SK-N-DZ (cell line): ENCODE measurements around the gene HARBI1.

ENCODE experiments used
- DNase-seq: peaks from one replicate; pipeline ENCODE4 v3.0.0-alpha.2; 2015; ENCODE audit warnings: low spot score

HARBI1 gene

DNA sequence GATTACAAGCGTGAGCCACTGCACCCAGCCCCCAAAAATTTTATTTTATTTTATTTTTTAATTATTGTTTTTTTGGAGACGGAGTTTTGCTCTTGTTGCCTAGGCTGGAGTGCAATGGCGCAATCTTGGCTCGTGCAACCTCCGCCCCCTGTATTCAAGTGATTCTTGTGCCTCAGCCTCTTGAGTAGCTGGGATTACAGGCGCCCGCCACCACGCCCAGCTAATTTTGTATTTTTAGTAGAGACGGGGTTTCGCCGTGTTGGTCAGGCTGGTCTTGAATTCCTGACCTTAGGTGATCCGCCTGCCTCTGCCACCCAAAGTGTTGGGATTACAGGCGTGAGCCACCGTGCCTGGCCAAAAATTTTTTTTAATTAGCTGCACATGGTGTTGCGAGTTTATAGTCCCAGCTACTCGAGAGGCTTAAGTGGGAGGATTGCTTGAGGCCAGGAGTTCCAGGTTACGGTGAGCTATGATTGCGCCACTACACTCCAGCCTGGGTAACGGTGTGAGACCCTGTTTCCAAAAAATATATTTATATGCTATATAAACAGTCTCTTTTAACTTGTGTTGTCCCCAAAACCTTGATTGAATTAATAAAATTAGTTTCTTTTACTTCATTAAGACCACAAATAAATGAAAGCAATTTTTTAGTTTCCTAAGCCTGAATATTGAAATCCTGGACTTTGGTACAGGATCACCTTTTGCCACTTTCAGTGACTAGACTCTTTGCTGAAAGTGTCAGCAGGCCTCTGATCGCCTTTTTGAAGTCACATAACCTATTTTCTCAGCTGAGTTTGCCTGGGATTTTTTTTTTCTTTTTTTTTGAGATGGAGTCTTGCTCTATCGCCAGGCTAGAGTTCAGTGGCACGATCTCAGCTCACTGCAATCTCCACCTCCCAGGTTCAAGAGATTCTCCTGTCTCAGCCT, 16.5 kb upstream of the HARBI1 start:
- DNase-seq = no peak

DNA sequence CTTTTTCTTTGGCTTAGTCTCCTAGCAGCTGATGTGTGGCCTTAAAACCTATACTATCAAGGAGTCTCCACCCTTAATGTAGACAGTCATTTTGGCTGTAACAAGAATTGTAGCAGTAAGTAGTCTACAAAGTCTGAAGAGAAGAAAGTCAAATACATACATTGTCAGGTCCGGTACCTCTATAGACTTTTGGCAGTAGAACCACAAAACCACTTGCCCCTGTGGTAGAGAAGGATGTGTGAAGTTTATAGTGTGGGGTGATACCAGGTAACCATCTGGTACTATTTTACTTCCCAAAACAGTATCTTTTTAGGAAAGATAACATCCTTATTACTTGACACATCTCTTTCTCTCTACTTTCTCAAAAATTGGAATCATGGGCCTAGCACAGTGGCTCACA, 15.5 kb upstream of the HARBI1 start:
- no peak for DNase-seq

DNA sequence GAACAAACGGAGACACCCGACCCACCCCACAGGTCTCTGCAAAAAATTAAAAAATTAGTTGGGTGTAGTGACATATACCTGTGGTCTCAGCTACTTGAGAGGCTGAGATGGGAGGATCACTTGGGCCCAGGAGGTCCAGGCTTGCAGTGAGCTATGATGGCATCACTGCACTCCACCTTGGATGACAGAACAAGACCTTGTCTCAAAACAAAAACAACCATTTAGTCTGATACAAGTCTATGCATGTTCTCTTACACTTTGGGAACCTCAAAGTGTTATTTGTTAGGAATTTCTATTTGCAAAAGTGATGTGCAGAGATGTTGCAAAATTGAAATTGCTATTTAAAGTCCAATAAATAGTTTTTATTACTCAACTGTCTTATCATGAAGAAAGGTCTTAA, 14.6 kb upstream of the HARBI1 start:
- DNase-seq = no peak

DNA sequence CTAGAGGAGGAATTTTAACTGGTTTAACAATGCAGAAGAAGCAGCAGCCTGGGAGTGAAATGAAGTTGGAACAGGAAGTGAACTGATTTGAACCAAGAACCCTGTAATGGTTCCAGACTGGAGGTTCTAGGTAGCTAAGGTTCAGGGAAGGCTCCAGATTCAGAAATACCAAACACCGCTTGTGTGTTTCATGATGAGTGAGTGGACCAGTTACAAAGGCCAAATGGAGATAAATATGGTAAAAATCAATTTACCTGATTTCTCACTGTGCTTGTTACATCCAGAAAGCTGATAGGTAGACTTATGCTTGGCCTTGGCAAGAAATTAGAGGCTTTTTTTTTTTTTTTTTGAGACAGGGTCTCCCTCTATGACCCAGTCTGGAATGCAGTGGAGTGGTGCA, 13.2 kb upstream of the HARBI1 start:
- DNase-seq = no peak

DNA sequence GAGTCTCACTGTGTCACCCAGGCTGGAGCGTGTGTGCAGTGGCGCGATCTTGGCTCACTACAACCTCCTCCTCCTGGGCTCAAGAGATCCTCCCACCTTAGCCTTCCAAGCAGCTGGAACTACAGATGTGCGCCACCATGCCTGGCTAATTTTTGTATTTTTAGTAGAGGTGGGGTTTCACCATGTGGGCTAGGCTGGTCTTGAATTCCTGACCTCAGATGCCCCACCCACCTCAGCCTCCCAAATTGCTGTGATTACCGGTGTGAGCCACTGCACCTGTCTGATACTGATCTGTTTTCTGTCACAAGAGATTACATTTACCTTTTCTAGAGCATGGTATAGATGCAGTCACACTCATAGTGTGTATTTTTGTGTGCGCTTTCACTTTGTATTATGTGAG, 11.9 kb upstream of the HARBI1 start:
- DNase-seq = no peak

DNA sequence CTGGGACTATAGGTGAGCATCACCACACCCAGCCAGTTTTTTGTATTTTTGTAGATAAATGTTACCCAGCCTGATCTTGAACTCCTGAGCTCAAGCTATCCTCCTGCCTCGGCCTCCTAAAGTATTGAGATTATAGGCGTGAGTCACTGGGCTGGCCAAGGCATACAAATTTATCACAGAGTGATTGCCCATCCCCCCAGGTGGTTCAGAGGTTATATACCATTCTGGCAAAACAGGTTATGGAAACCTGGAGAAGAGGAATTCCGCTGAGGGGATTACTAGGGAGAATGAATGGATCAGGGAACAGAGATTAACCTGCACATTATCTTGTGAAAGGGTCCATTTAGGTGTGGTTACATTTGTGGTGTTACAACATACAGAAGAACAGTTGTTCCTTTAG, 8.4 kb upstream of the HARBI1 start:
- DNase-seq = no peak

DNA sequence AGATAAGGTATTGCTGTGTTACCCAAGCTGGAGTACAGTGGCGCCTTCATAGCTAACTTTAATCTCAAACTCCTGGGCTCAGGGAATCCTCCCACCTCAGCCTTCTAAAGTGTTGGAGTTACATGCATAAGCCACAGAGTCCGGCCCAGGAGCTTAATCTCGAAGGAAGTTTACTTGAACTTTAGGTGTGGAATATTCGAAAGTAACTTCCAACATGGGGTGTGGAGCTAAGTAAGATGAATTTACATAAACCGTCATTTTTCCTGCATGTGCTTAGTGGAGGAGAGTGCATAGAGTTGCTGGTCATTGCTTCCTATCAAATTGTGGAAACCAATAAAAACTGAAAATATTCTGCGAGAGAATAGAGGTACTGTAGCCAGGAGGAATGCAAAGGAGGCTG, 1.8 kb upstream of the HARBI1 start:
- DNase-seq = no peak

DNA sequence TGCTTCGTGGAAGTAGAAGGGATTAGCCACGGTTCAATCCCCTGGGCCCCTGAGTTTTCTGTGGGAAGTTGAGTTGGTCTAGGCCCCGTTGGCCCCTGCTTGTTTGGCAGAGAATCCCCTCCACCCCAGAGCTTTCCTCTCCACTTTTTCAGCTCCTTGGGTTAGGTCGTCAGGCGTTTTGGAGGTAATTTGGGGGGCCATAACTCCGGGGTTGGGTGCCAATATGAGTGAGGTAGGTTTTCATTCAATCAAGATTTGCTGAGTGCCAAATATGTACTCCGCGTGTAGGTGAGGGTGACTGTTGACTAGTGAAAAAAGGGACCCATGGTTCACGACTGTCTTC, 916 bp upstream of the HARBI1 start:
- DNase-seq = no peak

DNA sequence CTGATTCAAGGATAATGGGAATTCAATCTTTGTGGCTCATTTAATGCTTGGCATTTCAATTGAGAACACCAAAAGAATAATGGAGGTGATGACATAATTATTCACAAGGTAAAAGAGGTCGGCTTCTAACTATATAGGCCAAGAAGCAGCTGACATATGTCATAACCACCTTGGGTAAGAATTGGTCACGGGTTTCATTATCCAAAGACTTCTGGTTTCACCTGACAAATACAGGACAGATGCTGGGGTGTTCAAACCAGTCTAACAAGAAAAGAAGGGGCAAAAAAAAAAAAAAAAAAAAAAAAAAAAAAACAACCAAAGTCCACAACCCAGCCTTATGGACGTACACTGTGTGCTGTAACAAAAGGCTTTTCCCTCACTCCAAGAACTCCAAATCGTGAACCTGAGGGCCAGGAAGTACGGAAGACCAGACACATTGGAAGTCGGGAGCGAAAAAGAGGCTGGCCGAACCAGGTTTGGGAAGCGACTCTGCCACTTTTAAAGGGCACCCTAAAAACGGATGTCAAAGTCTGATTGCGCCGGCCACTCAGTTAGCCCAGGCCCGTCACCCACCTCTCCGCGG, 385 bp downstream of the HARBI1 start:
- DNase-seq = no peak

DNA sequence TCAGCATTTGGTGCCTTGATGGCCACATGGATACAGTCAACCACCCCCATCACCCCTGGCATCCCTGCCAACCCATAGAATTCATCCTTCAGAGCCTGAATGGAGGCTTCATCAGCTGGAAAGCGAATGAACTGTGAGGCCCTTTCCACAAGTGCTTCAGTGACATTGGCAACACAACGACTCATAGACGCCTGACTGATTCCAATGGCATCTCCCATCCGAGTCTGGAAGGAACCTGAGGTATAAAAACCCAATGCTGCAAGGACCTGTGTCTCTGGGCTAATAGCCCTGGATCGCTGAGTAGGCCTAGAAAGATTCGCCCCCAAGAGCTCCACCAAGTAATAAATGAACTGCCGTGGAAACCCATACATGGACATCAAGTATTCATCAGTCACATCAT, 1.3 kb downstream of the HARBI1 start:
- DNase-seq = no peak

DNA sequence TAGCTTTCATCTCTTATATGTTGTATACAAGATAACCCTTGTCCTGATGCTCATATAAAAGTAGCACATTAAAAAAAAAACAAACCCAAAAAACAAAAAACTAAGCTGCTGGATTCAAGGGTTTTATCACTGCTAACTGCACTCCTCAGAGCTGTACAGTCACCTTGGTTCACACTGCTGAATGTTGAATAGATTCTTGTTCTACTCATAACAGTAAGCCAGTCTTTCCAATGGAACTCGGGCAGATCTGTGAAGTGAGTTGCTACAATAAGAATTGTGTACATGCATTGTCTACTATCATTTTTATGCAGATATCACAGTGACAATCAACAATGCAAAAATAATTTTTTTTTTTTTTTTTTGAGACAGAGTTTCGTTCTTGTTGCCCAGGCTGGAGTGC, 4.7 kb downstream of the HARBI1 start:
- DNase-seq = no peak

DNA sequence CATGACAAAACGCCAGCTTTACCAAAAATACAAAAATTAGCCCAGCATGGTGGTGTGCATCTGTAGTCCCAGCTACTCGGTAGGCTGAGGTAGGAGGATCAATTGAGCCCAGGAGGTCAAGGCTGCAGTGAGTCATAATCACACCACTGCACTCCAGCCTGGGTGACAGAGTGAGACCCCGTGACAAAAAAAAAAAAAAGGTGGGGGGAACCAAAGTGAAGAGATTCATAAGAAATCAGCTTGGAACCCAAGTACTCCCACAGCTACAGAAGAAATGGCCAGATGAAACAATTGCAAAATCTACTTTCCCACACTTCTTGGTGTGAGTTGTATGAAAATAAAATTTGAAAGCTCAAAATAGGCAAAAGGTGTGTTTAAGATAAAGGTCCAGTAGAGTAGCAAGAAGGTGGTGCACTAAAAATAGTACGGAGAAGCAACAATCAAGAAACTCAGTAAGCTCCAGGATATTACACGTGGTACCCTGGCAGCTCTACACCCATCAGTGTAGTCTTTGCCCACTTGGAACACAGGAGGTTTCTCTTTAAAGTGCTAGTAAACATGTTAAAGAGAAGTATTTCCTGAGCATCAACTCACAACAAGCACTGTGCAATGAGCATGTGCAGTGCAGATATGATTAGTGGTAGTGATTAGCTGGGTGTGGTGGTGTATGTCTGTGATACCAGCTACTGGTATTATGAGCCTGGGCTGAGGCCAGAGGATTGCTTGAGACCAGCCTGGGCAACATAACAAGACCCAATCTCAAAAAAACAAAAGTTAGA, 5.3 kb downstream of the HARBI1 start:
- DNase-seq = no peak

DNA sequence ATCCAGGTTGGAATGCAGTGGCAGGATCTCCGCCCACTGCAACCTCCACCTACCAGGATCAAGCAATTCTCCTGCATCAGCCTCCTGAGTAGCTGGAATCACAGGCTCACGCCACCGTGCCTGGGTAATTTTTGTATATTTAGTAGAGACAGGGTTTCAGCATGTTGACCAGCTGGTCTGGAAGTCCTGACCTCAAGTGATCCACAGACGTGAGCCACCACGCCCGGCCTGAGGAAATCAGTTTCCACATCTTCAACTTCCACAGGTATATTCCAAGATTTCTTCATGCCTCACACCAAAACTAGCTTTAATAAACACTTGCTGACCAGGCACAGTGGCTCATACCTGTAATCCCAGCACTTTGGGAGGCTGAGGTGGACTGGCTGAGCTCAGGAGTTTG, 7.6 kb downstream of the HARBI1 start:
- DNase-seq = no peak

DNA sequence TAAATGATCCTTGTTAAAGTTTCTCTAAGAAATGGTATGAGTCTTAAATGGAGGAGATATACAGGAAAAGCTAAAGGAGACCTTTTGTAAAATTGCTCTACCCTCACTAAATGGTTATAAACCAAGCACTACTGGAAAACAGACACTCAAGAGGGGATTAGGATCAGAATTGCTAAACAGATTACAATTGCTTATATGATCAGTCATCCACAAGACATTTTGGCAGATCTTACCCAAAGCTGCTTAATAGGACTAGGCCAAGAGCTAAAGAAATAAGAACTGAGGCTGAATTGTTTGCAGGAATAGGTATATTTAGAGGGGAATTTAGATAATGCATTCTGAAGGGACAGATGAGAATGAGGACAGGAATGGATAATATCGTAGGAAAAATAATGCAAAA, 9.5 kb downstream of the HARBI1 start:
- DNase-seq = no peak

DNA sequence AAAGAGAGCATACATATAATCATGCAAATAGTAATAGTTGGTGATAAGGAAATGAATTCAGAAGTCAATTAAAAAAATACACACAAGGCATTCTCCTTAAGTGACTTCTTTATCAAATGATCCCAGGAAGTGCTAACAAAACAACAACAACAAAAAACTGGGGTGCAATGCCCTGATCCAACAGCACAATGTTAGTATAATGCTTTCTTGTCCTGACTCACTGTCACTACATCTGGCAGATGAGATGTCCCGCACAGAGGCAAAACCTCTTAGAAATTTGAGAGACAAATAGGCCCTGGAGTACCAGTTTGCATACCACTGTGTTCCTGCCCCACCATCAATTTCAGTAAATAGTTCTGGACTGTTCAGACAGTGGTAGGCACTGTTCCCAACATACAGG, 12.2 kb downstream of the HARBI1 start:
- DNase-seq = no peak

DNA sequence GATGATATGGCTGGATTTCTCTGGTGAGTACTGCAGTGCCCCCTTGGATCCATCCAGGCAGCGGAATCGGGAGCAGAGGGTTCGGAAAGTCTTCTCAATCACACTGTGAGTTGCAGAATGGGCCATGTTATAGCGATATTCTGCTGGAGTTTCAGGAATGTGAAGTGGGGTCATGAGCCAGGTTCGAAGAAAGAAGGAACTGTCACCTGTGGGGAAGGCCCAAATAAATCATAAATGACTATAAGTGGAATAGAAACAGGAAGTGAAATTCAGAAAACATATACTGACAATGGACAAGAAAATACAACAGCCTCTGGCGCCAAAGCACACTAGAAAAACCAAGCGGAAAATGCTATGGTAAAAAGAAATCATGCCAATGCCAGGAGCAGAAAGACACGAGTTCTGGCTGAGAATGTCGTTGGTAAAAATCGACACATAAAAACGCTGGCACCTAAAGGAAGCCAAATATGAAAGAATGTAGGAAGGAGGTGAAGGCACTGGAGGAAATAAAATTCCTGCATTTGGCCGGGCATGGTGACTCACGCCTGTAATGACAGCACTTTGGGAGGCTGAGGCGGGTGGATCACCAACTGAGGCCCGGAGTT, 13.2 kb downstream of the HARBI1 start:
- no peak for DNase-seq

DNA sequence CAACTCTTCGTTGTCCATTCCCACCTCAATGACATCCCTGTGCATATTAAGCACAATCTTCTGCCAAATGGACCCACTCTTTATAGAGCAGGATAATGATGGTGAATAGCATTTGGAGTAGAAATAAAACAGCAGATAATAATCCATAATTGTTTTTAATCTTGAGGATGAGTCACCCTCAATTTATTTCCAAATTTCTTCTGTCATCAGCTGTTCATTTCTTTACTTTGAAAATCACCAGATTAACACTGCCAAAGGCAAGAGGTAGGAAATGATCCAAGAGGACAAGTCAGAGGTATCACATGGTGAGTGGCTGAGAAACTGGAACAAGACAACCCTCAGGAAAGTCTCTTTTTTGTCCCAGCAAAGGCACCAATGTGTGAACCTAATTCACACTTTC, 15.9 kb downstream of the HARBI1 start:
- DNase-seq = no peak

DNA sequence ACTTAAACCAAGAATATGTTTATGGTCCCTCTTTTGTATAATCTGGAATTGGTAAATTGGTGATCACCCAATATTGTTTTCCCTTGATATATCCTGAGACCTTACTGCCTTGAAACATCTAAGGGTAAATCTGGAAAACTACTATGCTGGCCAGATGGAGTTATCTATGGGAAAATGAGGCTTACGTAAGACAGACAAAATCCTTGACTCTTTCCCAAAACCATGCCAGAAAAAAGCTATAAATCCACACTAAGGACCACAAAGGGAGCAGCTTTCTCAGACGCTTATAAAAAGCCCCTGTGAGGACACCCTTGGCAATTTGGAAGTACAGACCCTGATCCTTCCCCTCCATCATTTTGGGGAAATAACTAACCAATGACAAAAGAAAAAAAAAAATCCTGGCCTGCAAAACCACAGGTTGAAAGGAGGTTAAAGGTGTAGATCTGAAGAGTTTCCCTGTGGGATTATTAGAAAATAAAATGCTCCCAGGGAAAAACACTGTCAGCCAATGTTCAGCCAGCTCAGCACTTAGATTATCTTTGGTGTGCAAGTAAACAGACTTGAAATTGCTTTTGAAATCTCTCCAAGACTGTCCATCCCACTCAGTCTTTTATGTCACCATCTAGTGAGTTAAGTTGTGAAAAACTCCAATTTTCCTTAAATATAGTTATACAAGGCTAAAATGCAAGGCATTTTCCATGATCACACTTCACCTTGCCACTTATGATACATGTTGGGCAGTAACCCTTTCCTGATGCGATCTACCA, 16.6 kb downstream of the HARBI1 start:
- no peak for DNase-seq

DNA sequence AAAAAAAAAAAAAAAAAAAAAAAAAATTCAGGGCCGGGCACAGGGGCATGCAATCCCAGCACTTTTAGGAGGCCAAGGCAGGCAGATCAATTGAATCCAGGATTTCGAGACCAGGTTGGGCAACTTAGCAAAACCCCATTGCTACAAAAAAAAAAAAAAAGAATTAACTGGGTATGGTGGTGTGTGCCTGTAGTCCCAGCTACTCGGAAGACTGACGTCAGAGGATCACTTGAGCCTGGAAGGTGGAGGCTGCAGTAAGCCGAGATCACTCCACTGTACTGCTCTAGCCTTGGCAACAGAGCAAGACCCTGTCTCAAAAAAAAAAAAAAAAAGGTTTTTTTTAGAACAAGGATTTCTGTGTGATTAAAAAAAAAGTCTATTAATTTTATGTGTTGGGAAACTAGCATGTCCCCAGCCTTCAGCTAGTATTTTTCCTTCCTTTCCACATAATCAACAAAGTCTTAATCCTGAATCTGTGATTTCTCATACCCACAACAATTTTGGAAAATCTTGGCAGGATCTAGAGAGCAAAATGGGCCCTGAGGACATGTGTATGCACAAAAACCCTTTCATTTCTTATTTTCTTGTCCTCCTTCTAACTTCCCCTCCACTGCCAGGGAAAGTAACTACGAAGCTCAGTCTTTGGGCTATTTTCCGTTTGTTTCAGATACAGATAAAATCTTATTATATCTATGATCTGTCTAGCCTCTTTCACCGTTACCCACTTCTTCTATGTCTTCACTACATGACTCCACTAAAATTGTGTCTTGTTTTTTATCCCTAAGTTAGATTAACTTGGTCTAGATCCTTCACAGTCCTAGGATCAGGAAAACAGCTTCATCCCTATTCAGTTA, 17.5 kb downstream of the HARBI1 start:
- DNase-seq = no peak

DNA sequence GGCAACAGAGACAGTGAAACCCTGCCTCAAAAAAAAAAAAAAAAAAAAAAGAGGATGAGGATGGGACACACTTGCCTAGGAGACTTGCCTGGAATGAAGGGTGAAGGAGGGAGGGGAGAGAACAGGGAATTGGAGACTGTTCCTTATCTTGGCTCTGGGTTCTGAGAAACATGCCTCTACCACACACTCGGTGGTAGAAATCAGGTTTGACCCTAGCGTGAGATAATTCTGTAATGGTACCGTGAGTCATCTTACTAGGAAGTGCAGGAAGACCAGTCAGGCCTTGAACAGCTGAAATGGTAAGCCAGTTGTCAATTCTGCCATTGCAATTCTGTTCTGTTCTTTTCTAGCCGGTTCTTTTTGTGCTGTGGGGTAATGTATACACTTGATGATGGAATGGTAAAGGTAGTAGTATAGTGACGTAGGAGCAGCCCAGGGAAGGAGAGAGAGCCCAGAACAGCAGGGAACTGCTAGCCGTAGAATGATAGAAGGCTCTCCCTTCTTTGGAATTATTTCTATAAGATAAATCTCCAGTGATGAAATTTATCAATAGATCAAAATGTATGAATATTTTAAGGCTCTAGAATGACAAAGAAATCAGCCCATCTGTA, 19.3 kb downstream of the HARBI1 start:
- DNase-seq = no peak
